ENCODE results near the gene PIM3.
"Not testable (repeated sequence)": the region's sequence is repeated elsewhere in the genome, so short reads cannot be mapped to it uniquely, and the experiment has no call there.

Gene PIM3

GRCh38 chr22:49945042-49945794, 15.4 kb upstream of the PIM3 start:
- not testable (repeated sequence) for H3K4me1 ChIP-seq (ENCODE audit: control insufficient read depth, insufficient read depth, low read depth, low read length); H3K9ac ChIP-seq (ENCODE audit: low read length); H3K14ac ChIP-seq (ENCODE audit: low read length in 2 of 2); H3K27ac ChIP-seq (ENCODE audit: low read length, poor library complexity, severe bottlenecking); H3K9me3 ChIP-seq (ENCODE audit: control insufficient read depth, low read length); H3K36me3 ChIP-seq (ENCODE audit: control insufficient read depth in 1 of 2, insufficient read depth in 2 of 2, low read depth in 1 of 2, low read length in 2 of 2); H3K4me3 ChIP-seq (ENCODE audit: insufficient read depth in 1 of 2, low read depth in 1 of 2, low read length in 2 of 2); H3K4ac ChIP-seq (ENCODE audit: low read depth in 1 of 2, low read length in 2 of 2); H2BK120ac ChIP-seq (ENCODE audit: low read depth, low read length); H4K91ac ChIP-seq (ENCODE audit: low read length); H2BK15ac ChIP-seq (ENCODE audit: low read depth, poor library complexity, severe bottlenecking); H3K23ac ChIP-seq (ENCODE audit: low read length in 2 of 2); H2BK5ac ChIP-seq (ENCODE audit: low read depth, low read length, poor library complexity, severe bottlenecking); H3K4me2 ChIP-seq (ENCODE audit: low read length, poor library complexity, severe bottlenecking); H2AK5ac ChIP-seq (ENCODE audit: low read length, severe bottlenecking); H3K18ac ChIP-seq (ENCODE audit: low read depth in 1 of 2, low read length in 2 of 2); H3K79me1 ChIP-seq (replicated peaks; ENCODE audit: low read length, poor library complexity, severe bottlenecking); H2BK12ac ChIP-seq (ENCODE audit: low read length in 2 of 2); DNase-seq; H3K27me3 ChIP-seq (ENCODE audit: control insufficient read depth in 1 of 2, insufficient read depth in 1 of 2, low read length in 2 of 2); H2AFZ ChIP-seq (ENCODE audit: low read depth, low read length)
- 90% methylated on average over 11 of the region's 17 CpGs for WGBS
- H4K8ac ChIP-seq (ENCODE audit: low read length), result peak overlapping the region; percentile 7

- Histone ChIP-seq H3K79me1 (replicated peaks; ENCODE audit: low read length, poor library complexity, severe bottlenecking) (no peaks in the 10 kb centered on the region), H2BK12ac (ENCODE audit: low read length in 2 of 2) (peak overlapping the region in 1 of 2 experiments; percentile 45), H3K27me3 (ENCODE audit: control insufficient read depth in 1 of 2, insufficient read depth in 1 of 2, low read length in 2 of 2) (no peaks in the 10 kb centered on the region), H3K9ac (ENCODE audit: low read length) (no peak overlapping the region), H4K8ac (ENCODE audit: low read length) (peak overlapping the region; percentile 35), H2AK5ac (ENCODE audit: low read length, severe bottlenecking) (no peak overlapping the region), H3K23ac (ENCODE audit: low read length in 2 of 2) (peak overlapping the region in 1 of 2 experiments; percentile 27), H2AFZ (ENCODE audit: low read depth, low read length) (no peak overlapping the region), H3K27ac (ENCODE audit: low read length, poor library complexity, severe bottlenecking) (no peak overlapping the region), H3K4me2 (ENCODE audit: low read length, poor library complexity, severe bottlenecking) (no peak overlapping the region), H3K14ac (ENCODE audit: low read length in 2 of 2) (no peak overlapping the region), H2BK5ac (ENCODE audit: low read depth, low read length, poor library complexity, severe bottlenecking) (no peak overlapping the region), H3K4ac (ENCODE audit: low read depth in 1 of 2, low read length in 2 of 2) (peak overlapping the region in 1 of 2 experiments; percentile 32), H2BK120ac (ENCODE audit: low read depth, low read length) (no peak overlapping the region), H3K9me3 (ENCODE audit: control insufficient read depth, low read length) (no peaks in the 10 kb centered on the region), H2BK15ac (ENCODE audit: low read depth, poor library complexity, severe bottlenecking) (no peak overlapping the region), H3K4me3 (ENCODE audit: insufficient read depth in 1 of 2, low read depth in 1 of 2, low read length in 2 of 2) (no peak overlapping the region), H3K18ac (ENCODE audit: low read depth in 1 of 2, low read length in 2 of 2) (peak overlapping the region in 1 of 2 experiments; percentile 25), H3K36me3 (ENCODE audit: control insufficient read depth in 1 of 2, insufficient read depth in 2 of 2, low read depth in 1 of 2, low read length in 2 of 2) (no peaks in the 10 kb centered on the region), H4K91ac (ENCODE audit: low read length) (no peak overlapping the region), H3K4me1 (ENCODE audit: control insufficient read depth, insufficient read depth, low read depth, low read length) (peaks cover 22% of the 10 kb centered on the region)
- WGBS, result 83% methylated on average over 17 of the region's 17 CpGs
- no peak for DNase-seq
Measured at GRCh38 chr22:49946612-49947295, 13.8 kb upstream of the PIM3 start.

GRCh38 chr22:49947296-49947622, 13.3 kb upstream of the PIM3 start:
- peak overlapping the region; percentile 35 for H4K8ac ChIP-seq (ENCODE audit: low read length)
- no peak overlapping the region for H4K91ac ChIP-seq (ENCODE audit: low read length)
- H3K4me2 ChIP-seq (ENCODE audit: low read length, poor library complexity, severe bottlenecking), result no peak overlapping the region
- H3K23ac ChIP-seq (ENCODE audit: low read length in 2 of 2), result no peak overlapping the region
- H2AFZ ChIP-seq (ENCODE audit: low read depth, low read length), result no peak overlapping the region
- H3K14ac ChIP-seq (ENCODE audit: low read length in 2 of 2), result peak overlapping the region in 1 of 2 experiments; percentile 2
- no peaks in the 10 kb centered on the region for H3K9me3 ChIP-seq (ENCODE audit: control insufficient read depth, low read length)
- H3K79me1 ChIP-seq (replicated peaks; ENCODE audit: low read length, poor library complexity, severe bottlenecking), result no peaks in the 10 kb centered on the region
- no peak for DNase-seq
- WGBS, result 92% methylated on average over 6 of the region's 6 CpGs
- no peak overlapping the region for H2BK5ac ChIP-seq (ENCODE audit: low read depth, low read length, poor library complexity, severe bottlenecking)
- H3K27ac ChIP-seq (ENCODE audit: low read length, poor library complexity, severe bottlenecking), result no peak overlapping the region
- H3K9ac ChIP-seq (ENCODE audit: low read length), result no peak overlapping the region
- H2AK5ac ChIP-seq (ENCODE audit: low read length, severe bottlenecking), result no peak overlapping the region
- no peak overlapping the region for H3K4me3 ChIP-seq (ENCODE audit: insufficient read depth in 1 of 2, low read depth in 1 of 2, low read length in 2 of 2)
- peaks cover 27% of the 10 kb centered on the region for H3K4me1 ChIP-seq (ENCODE audit: control insufficient read depth, insufficient read depth, low read depth, low read length)
- no peak overlapping the region for H2BK12ac ChIP-seq (ENCODE audit: low read length in 2 of 2)
- H2BK15ac ChIP-seq (ENCODE audit: low read depth, poor library complexity, severe bottlenecking), result peak overlapping the region; percentile 73
- peak overlapping the region in 1 of 2 experiments; percentile 13 for H3K4ac ChIP-seq (ENCODE audit: low read depth in 1 of 2, low read length in 2 of 2)
- no peaks in the 10 kb centered on the region for H3K27me3 ChIP-seq (ENCODE audit: control insufficient read depth in 1 of 2, insufficient read depth in 1 of 2, low read length in 2 of 2)
- H3K36me3 ChIP-seq (ENCODE audit: control insufficient read depth in 1 of 2, insufficient read depth in 2 of 2, low read depth in 1 of 2, low read length in 2 of 2), result no peaks in the 10 kb centered on the region
- no peak overlapping the region for H2BK120ac ChIP-seq (ENCODE audit: low read depth, low read length)
- H3K18ac ChIP-seq (ENCODE audit: low read depth in 1 of 2, low read length in 2 of 2), result peak overlapping the region; percentile 19 to 25

GRCh38 chr22:49948116-49948957, 12.2 kb upstream of the PIM3 start:
- no peaks in the 10 kb centered on the region for H3K36me3 ChIP-seq (ENCODE audit: control insufficient read depth in 1 of 2, insufficient read depth in 2 of 2, low read depth in 1 of 2, low read length in 2 of 2)
- H4K8ac ChIP-seq (ENCODE audit: low read length), result no peak overlapping the region
- H3K23ac ChIP-seq (ENCODE audit: low read length in 2 of 2), result no peak overlapping the region
- no peak overlapping the region for H3K9ac ChIP-seq (ENCODE audit: low read length)
- no peak overlapping the region for H2AK5ac ChIP-seq (ENCODE audit: low read length, severe bottlenecking)
- H3K4me1 ChIP-seq (ENCODE audit: control insufficient read depth, insufficient read depth, low read depth, low read length), result peaks cover 36% of the 10 kb centered on the region
- H3K18ac ChIP-seq (ENCODE audit: low read depth in 1 of 2, low read length in 2 of 2), result no peak overlapping the region
- 83% methylated on average over 23 of the region's 23 CpGs for WGBS
- H2AFZ ChIP-seq (ENCODE audit: low read depth, low read length), result no peak overlapping the region
- H3K4ac ChIP-seq (ENCODE audit: low read depth in 1 of 2, low read length in 2 of 2), result peak overlapping the region in 1 of 2 experiments; percentile 17
- no peak overlapping the region for H3K4me3 ChIP-seq (ENCODE audit: insufficient read depth in 1 of 2, low read depth in 1 of 2, low read length in 2 of 2)
- H2BK12ac ChIP-seq (ENCODE audit: low read length in 2 of 2), result peak overlapping the region in 1 of 2 experiments; percentile 24
- peak overlapping the region; percentile 19 for H2BK5ac ChIP-seq (ENCODE audit: low read depth, low read length, poor library complexity, severe bottlenecking)
- peak overlapping the region in 1 of 2 experiments; percentile 49 for H3K14ac ChIP-seq (ENCODE audit: low read length in 2 of 2)
- H3K79me1 ChIP-seq (replicated peaks; ENCODE audit: low read length, poor library complexity, severe bottlenecking), result no peaks in the 10 kb centered on the region
- H2BK15ac ChIP-seq (ENCODE audit: low read depth, poor library complexity, severe bottlenecking), result peak overlapping the region; percentile 2
- no peaks in the 10 kb centered on the region for H3K9me3 ChIP-seq (ENCODE audit: control insufficient read depth, low read length)
- H3K27me3 ChIP-seq (ENCODE audit: control insufficient read depth in 1 of 2, insufficient read depth in 1 of 2, low read length in 2 of 2), result no peaks in the 10 kb centered on the region
- H3K27ac ChIP-seq (ENCODE audit: low read length, poor library complexity, severe bottlenecking), result no peak overlapping the region
- H2BK120ac ChIP-seq (ENCODE audit: low read depth, low read length), result no peak overlapping the region
- no peak overlapping the region for H3K4me2 ChIP-seq (ENCODE audit: low read length, poor library complexity, severe bottlenecking)
- peak overlapping the region; percentile 31 for H4K91ac ChIP-seq (ENCODE audit: low read length)
- no peak for DNase-seq

Measured in mesenchymal stem cell (in vitro differentiated cells and primary cell).